Kidney epithelial cell (primary cell): ENCODE measurements around the gene ETS1. TPM values are rescaled to one million over a fixed set of nuclear protein-coding genes. Genes with fewer than 3 reads are reported as not detected.
A peak's percentile ranks its signal among the peaks of the same experiment; 100 is the strongest.

Source experiments
- DNase-seq: peaks from one replicate; pipeline ENCODE4 v3.0.0-alpha.2; 2010; ENCODE audit warnings: low read depth
- H3K27me3 ChIP-seq: 2 replicates; pipeline ENCODE4 v1.6.0; 2011; ENCODE audit warnings: low read length; ENCODE audit not compliant: control insufficient read depth, insufficient read depth
- H3K36me3 ChIP-seq: 2 replicates; pipeline ENCODE4 v1.5.1; 2011; ENCODE audit warnings: low read length; ENCODE audit not compliant: control insufficient read depth, insufficient read depth
- H3K4me3 ChIP-seq: 2 replicates; pipeline ENCODE4 v1.5.1; 2011; ENCODE audit warnings: low read depth, mild to moderate bottlenecking, control low read depth, low read length
- CTCF ChIP-seq: IDR thresholded peaks from 2 replicates; pipeline ENCODE4 v1.5.1; 2011; ENCODE audit warnings: mild to moderate bottlenecking, moderate library complexity, low read length, control low read depth, inconsistent platforms; ENCODE audit not compliant: insufficient read depth, poor library complexity, severe bottlenecking
- total RNA-seq: library from RNA; depleted of rRNA; stranded (reverse); fragments of >200 nt; gene quantifications from 2 replicates; pipeline ENCODE4 v1.2.3, GENCODE V29; 2015

The ETS1 gene
- total RNA-seq, 1 donor from 2014 or later: 224 TPM

GRCh38 chr11:128563308-128563707 lies 24.1 kb downstream of the ETS1 start:
- no peak for DNase-seq
- TF ChIP-seq CTCF: no peak
- Histone ChIP-seq H3K4me3 (no peak overlapping the region), H3K36me3 (no peaks in the 10 kb centered on the region), H3K27me3 (no peaks in the 10 kb centered on the region)

GRCh38 chr11:128559496-128560103 lies 27.8 kb downstream of the ETS1 start:
- Histone ChIP-seq H3K4me3 (no peak overlapping the region), H3K27me3 (no peaks in the 10 kb centered on the region), H3K36me3 (no peaks in the 10 kb centered on the region)
- no peak for DNase-seq
- no peak for TF ChIP-seq CTCF

- H3K4me3 ChIP-seq: no peak overlapping the region
- H3K27me3 ChIP-seq: no peaks in the 10 kb centered on the region
- H3K36me3 ChIP-seq: no peaks in the 10 kb centered on the region
- TF ChIP-seq CTCF: peak; percentile 30
- no peak for DNase-seq
Measured at GRCh38 chr11:128555606-128556005, 31.8 kb downstream of the ETS1 start.

- Histone ChIP-seq H3K4me3 (no peak overlapping the region), H3K36me3 (no peaks in the 10 kb centered on the region), H3K27me3 (no peaks in the 10 kb centered on the region)
- no peak for DNase-seq
- no peak for TF ChIP-seq CTCF
Measured at GRCh38 chr11:128553662-128554362, 33.5 kb downstream of the ETS1 start.

GRCh38 chr11:128552783-128553661 lies 34.3 kb downstream of the ETS1 start:
- no peak overlapping the region for H3K4me3 ChIP-seq
- no peaks in the 10 kb centered on the region for H3K27me3 ChIP-seq
- H3K36me3 ChIP-seq: no peaks in the 10 kb centered on the region
- no peak for TF ChIP-seq CTCF
- DNase-seq: peak; percentile 75
